SK-N-SH treated with all-trans-retinoic acid at 6 μM for 48 hours (cell line): ENCODE measurements around the gene ST3GAL5.

ENCODE experiments used
- ATAC-seq: fragments of 200-7000 bp; cut with Tn5 transposase; 3 replicates; pipeline ENCODE4 v1.9.1; 2020; ENCODE audit warnings: mild to moderate bottlenecking, moderate library complexity
- ARNTL ChIP-seq: fragments of 450-650 bp; formaldehyde crosslinking; IDR thresholded peaks from 2 replicates; pipeline ENCODE4 v1.5.0; 2020; ENCODE audit warnings: low read depth, mild to moderate bottlenecking, moderate library complexity, borderline replicate concordance
- BACH2 ChIP-seq: fragments of 250-450 bp; sonication (Bioruptor Pico); IDR thresholded peaks from 2 replicates; pipeline ENCODE4 v1.9.0; 2021; ENCODE audit warnings: mild to moderate bottlenecking, borderline replicate concordance
- CREB5 ChIP-seq: fragments of 250-450 bp; sonication (Bioruptor Pico); IDR thresholded peaks from 2 replicates; pipeline ENCODE4 v1.5.1; 2020; ENCODE audit warnings: low read depth, mild to moderate bottlenecking, moderate library complexity
- CSDC2 ChIP-seq: fragments of 250-450 bp; sonication (Bioruptor Pico); IDR thresholded peaks from 2 replicates; pipeline ENCODE4 v1.5.0; 2020; ENCODE audit warnings: mild to moderate bottlenecking, moderate library complexity
- GLIS3 ChIP-seq: fragments of 250-450 bp; sonication (Bioruptor Pico); IDR thresholded peaks from 2 replicates; pipeline ENCODE4 v1.5.0; 2020; ENCODE audit warnings: mild to moderate bottlenecking, moderate library complexity
- OSR1 ChIP-seq: fragments of 250-450 bp; sonication (Bioruptor Pico); IDR thresholded peaks from 2 replicates; pipeline ENCODE4 v1.8.0; 2022; ENCODE audit warnings: moderate library complexity, mild to moderate bottlenecking, inconsistent platforms
- PATZ1 ChIP-seq: fragments of 250-450 bp; sonication (Bioruptor Pico); IDR thresholded peaks from 2 replicates; pipeline ENCODE4 v1.8.0; 2020; ENCODE audit warnings: mild to moderate bottlenecking, moderate library complexity, borderline replicate concordance
- PPARA ChIP-seq: fragments of 250-450 bp; sonication (Bioruptor Pico); IDR thresholded peaks from 2 replicates; pipeline ENCODE4 v1.5.0; 2020; ENCODE audit warnings: mild to moderate bottlenecking, borderline replicate concordance
- RARB ChIP-seq: fragments of 250-450 bp; sonication (Bioruptor Pico); IDR thresholded peaks from 2 replicates; pipeline ENCODE4 v1.8.0; 2021; ENCODE audit warnings: mild to moderate bottlenecking, moderate library complexity
- SNAI2 ChIP-seq: fragments of 250-450 bp; sonication (Bioruptor Pico); IDR thresholded peaks from 2 replicates; pipeline ENCODE4 v1.5.0; 2020; ENCODE audit warnings: mild to moderate bottlenecking, moderate library complexity
- TCF4 ChIP-seq: fragments of 250-450 bp; sonication (Bioruptor Pico); IDR thresholded peaks from 2 replicates; pipeline ENCODE4 v1.8.0; 2021; ENCODE audit warnings: mild to moderate bottlenecking, moderate library complexity, borderline replicate concordance
- TOX ChIP-seq: fragments of 250-450 bp; sonication (Bioruptor Pico); IDR thresholded peaks from 2 replicates; pipeline ENCODE4 v1.8.0; 2021; ENCODE audit warnings: mild to moderate bottlenecking, moderate library complexity, borderline replicate concordance
- ZC3H10 ChIP-seq: fragments of 250-450 bp; sonication (Bioruptor Pico); IDR thresholded peaks from 2 replicates; pipeline ENCODE4 v1.5.1; 2021; ENCODE audit warnings: mild to moderate bottlenecking, moderate library complexity
- ZFP3 ChIP-seq: fragments of 250-450 bp; sonication (Bioruptor Pico); IDR thresholded peaks from 2 replicates; pipeline ENCODE4 v1.5.0; 2020; ENCODE audit warnings: mild to moderate bottlenecking, moderate library complexity
- ZFP30 ChIP-seq: fragments of 450-650 bp; formaldehyde crosslinking; IDR thresholded peaks from 2 replicates; pipeline ENCODE4 v1.5.0; 2022; ENCODE audit warnings: mild to moderate bottlenecking, moderate library complexity
- ZNF565 ChIP-seq: fragments of 450-650 bp; formaldehyde crosslinking; conservative IDR thresholded peaks from 2 replicates; pipeline ENCODE4 v1.5.0; 2020; ENCODE audit warnings: low read depth, mild to moderate bottlenecking, moderate library complexity
- ZNF70 ChIP-seq: fragments of 450-650 bp; formaldehyde crosslinking; IDR thresholded peaks from 2 replicates; pipeline ENCODE4 v1.5.0; 2020; ENCODE audit warnings: mild to moderate bottlenecking, moderate library complexity
- ZNF8 ChIP-seq: fragments of 450-650 bp; formaldehyde crosslinking; IDR thresholded peaks from 2 replicates; pipeline ENCODE4 v1.5.0; 2020; ENCODE audit warnings: mild to moderate bottlenecking, moderate library complexity
- TF ChIP-seq, protein P1 (sequence below): fragments of 250-450 bp; sonication (Bioruptor Pico); IDR thresholded peaks from 2 replicates; pipeline ENCODE4 v1.8.0; 2021; ENCODE audit warnings: low read depth, mild to moderate bottlenecking, moderate library complexity, borderline replicate concordance
- TF ChIP-seq, protein P2 (sequence below): fragments of 250-450 bp; sonication (Bioruptor Pico); IDR thresholded peaks from 2 replicates; pipeline ENCODE4 v1.5.0; 2020; ENCODE audit warnings: mild to moderate bottlenecking, moderate library complexity
- TF ChIP-seq, protein P3 (sequence below): fragments of 250-450 bp; sonication (Bioruptor Pico); IDR thresholded peaks from 2 replicates; pipeline ENCODE4 v1.5.1; 2021; ENCODE audit warnings: mild to moderate bottlenecking, moderate library complexity

ST3GAL5 gene

DNA sequence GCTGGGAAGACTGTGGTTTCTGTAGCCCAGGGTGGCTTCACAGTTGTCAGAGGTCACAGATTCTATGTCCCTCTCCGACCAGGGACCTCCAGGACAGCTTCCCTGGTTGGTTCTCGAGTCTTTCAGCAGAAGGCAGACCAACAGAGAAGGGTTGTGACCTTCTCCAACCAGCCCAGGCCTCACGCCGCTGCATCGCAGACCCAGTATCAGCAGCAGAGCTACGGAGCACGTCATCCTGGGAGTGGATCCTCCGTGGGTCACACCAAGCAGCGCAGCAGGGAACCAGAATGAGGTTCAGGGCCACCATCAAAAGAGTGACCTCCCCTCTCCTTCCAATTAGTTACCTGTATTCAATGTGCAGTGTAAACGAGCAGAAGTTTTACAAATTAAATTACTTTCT is 49.3 kb downstream of the ST3GAL5 start:
- TF ChIP-seq, protein P1, sequence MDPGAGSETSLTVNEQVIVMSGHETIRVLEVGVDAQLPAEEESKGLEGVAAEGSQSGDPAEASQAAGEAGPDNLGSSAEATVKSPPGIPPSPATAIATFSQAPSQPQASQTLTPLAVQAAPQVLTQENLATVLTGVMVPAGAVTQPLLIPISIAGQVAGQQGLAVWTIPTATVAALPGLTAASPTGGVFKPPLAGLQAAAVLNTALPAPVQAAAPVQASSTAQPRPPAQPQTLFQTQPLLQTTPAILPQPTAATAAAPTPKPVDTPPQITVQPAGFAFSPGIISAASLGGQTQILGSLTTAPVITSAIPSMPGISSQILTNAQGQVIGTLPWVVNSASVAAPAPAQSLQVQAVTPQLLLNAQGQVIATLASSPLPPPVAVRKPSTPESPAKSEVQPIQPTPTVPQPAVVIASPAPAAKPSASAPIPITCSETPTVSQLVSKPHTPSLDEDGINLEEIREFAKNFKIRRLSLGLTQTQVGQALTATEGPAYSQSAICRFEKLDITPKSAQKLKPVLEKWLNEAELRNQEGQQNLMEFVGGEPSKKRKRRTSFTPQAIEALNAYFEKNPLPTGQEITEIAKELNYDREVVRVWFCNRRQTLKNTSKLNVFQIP (CRISPR knock-in tag): no peak
- TF ChIP-seq ZNF565 (CRISPR knock-in tag) (no peak), SNAI2 (CRISPR knock-in tag) (no peak), ZFP30 (no peak), ARNTL (CRISPR knock-in tag) (no peak), PATZ1 (CRISPR knock-in tag) (no peak), BACH2 (CRISPR knock-in tag) (no peak), ZNF8 (CRISPR knock-in tag) (no peak), GLIS3 (CRISPR knock-in tag) (no peak), PPARA (CRISPR knock-in tag) (no peak), ZC3H10 (no peak), ZFP3 (no peak), TOX (no peak), CREB5 (no peak)
- TF ChIP-seq, protein P2, sequence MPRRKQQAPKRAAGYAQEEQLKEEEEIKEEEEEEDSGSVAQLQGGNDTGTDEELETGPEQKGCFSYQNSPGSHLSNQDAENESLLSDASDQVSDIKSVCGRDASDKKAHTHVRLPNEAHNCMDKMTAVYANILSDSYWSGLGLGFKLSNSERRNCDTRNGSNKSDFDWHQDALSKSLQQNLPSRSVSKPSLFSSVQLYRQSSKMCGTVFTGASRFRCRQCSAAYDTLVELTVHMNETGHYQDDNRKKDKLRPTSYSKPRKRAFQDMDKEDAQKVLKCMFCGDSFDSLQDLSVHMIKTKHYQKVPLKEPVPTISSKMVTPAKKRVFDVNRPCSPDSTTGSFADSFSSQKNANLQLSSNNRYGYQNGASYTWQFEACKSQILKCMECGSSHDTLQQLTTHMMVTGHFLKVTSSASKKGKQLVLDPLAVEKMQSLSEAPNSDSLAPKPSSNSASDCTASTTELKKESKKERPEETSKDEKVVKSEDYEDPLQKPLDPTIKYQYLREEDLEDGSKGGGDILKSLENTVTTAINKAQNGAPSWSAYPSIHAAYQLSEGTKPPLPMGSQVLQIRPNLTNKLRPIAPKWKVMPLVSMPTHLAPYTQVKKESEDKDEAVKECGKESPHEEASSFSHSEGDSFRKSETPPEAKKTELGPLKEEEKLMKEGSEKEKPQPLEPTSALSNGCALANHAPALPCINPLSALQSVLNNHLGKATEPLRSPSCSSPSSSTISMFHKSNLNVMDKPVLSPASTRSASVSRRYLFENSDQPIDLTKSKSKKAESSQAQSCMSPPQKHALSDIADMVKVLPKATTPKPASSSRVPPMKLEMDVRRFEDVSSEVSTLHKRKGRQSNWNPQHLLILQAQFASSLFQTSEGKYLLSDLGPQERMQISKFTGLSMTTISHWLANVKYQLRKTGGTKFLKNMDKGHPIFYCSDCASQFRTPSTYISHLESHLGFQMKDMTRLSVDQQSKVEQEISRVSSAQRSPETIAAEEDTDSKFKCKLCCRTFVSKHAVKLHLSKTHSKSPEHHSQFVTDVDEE (CRISPR knock-in tag): no peak
- TF ChIP-seq, protein P3, sequence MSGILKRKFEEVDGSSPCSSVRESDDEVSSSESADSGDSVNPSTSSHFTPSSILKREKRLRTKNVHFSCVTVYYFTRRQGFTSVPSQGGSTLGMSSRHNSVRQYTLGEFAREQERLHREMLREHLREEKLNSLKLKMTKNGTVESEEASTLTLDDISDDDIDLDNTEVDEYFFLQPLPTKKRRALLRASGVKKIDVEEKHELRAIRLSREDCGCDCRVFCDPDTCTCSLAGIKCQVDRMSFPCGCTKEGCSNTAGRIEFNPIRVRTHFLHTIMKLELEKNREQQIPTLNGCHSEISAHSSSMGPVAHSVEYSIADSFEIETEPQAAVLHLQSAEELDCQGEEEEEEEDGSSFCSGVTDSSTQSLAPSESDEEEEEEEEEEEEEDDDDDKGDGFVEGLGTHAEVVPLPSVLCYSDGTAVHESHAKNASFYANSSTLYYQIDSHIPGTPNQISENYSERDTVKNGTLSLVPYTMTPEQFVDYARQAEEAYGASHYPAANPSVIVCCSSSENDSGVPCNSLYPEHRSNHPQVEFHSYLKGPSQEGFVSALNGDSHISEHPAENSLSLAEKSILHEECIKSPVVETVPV (CRISPR knock-in tag): no peak
- ATAC-seq: no peak

- TF ChIP-seq ZNF70: no peak
- no peak for TF ChIP-seq OSR1
- TF ChIP-seq PATZ1 (CRISPR knock-in tag): no peak
- no peak for TF ChIP-seq RARB
- no peak for TF ChIP-seq GLIS3 (CRISPR knock-in tag)
- no peak for TF ChIP-seq CREB5
- no peak for TF ChIP-seq ZNF8 (CRISPR knock-in tag)
- no peak for TF ChIP-seq TCF4
- no peak for TF ChIP-seq SNAI2 (CRISPR knock-in tag)
- no peak for TF ChIP-seq ZNF565 (CRISPR knock-in tag)
- TF ChIP-seq CSDC2 (CRISPR knock-in tag): no peak
- ATAC-seq: no peak; the same call in 2 of the 3 replicates
Measured at GRCh38 chr2:85838641-85839040, 50.1 kb downstream of the ST3GAL5 start.
